ENCODE data around the gene PIWIL4.

Gene PIWIL4

DNA sequence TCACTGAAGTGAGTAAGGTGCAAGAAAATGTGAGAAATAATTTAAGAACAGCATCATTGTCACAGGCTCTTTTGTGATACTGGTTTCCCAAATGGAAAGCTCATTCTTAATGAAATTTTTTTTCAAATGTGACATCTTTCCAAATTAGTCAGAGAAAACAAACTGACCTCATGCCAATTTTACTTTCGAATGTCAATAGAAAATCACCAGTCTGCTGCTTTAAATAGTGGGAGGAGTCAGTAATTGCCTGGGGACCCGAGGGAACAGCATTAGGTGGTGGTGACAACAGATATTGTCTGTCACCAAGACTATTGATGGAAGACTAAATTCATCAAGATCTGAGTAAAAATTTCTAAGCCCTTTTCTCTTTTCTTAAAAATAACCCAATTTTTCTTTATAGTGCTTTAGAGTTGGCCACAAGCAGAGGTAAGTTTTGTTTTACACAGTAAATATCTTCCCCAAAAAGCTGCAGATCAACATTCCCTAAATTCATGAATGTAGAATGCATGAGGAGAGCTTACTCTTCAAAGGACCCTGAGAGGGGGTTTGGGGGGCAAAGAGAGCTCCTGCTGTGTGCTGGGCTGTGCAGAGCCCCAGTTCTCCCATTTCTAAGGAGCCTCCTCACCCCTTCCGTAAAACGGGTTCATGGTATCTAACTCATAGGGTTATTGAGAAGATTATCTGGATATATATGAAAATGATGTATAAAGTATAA lies 95.1 kb downstream of the PIWIL4 start:
- no peak for DNase-seq (ENCODE audit: low read depth in 2 of 2)

DNA sequence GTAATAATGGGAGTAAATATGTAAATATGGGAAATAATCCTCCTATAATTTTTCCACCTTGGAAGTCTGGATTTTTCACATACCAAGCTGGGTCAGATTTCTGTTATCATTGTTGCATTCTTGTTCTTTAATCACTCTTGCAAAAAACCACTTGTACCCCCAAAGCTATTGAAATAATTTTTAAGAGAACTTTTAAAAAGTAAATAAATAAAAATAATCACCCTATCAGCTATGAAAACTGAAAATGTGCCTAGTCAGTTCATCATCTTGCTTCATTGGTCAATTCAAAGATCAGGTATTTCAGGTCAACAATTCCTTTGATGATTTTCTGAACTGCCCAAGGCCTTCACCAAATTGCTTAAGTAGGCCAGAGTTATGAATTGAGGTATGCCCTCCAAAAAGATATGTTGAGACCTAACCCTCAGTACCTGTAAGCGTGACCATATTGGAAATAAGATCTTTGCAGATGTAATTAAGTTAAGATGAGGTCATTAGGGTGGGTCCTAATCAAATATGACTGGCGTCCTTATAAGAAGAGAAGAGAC lies 95.8 kb downstream of the PIWIL4 start:
- no peak for DNase-seq (ENCODE audit: low read depth in 2 of 2)

DNA sequence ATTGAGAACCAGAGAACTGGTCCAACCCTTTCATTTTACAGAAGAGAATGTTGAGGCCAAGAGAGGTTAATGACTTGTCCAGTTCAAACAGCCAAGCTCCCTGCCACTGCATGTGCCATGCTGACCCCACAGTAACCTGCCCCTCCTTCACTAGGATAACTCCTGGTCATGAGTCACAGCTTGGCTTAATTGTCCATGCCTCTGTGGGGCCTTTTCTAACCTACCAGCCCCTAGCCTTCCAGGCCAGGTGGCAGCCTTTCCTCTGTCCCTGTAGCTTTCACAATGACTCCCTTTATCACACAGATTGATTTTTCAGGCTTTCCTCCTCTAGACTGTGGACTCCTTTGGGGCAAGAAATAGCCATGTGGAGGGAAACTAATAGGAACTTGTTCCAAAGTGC lies 97.2 kb downstream of the PIWIL4 start:
- DNase-seq (ENCODE audit: low read depth in 2 of 2), result no peak

DNA sequence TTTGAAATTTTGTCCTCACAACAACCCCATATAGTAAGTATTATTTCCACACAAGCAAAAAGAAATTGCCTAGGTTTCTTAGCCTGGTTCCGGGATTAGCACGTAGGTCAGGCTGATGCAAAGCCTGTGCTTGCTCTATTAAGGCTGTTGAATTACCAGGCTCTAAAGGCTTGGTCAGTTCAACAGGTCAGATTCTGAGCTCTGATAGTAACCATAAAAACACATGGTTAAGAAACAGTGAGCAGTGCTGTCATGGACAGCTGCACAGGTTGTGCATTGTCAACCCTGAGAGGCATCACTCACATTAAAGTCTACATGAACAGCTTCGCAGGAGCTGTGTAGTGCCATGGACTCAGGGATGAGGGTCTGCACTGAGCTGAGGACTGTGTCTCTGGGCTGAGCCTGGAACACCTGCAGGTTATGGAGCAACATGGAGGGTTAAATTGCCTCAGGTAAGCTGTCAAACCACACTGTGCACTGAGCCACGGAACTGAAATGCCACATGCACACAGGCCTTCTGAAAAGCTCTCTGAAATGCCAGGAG lies 98.0 kb downstream of the PIWIL4 start:
- no peak for DNase-seq (ENCODE audit: low read depth in 2 of 2)

DNA sequence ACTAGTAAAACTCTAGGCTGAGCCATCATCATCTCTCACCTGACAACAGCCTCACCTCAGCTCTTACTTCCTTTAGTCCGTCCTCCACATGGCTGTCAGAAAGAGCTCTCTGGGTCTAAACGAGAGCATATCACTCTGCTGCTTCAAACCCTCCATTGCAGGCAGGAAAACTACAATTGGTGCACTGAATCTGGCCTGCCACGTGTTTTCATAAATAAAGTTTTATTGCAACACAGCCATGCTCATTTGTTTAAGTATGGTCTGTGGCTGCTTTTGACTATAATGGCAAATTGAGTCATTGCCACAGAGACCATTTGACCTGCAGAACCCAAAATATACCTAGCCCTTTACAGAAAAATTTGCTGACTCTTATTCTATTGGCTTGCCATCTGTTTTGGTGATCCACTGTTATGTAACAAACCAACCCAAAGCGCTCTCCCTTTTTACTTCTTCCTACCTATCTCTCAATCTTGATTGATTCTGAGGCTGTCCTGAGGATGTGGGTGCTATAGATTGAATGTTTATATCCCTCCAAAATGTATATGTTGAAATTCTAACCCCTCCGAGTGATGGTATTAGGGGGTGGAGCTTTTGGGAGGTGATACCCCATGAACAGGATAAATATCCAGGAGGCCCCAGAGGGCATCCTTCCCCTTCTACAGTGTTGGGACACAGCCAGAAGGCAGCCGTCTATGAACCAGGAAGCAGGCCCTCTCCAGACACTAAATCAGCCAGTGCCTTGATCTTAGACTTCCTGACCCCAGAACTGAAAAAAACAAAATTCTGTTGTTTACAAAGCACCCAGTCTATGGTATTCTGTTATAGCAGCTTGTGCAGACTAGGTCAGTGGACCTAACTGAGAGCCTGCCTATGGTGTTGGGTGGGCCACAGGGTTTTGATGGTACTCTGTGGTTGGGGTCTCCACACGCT lies 99.9 kb downstream of the PIWIL4 start:
- no peak for DNase-seq (ENCODE audit: low read depth in 2 of 2)

DNA sequence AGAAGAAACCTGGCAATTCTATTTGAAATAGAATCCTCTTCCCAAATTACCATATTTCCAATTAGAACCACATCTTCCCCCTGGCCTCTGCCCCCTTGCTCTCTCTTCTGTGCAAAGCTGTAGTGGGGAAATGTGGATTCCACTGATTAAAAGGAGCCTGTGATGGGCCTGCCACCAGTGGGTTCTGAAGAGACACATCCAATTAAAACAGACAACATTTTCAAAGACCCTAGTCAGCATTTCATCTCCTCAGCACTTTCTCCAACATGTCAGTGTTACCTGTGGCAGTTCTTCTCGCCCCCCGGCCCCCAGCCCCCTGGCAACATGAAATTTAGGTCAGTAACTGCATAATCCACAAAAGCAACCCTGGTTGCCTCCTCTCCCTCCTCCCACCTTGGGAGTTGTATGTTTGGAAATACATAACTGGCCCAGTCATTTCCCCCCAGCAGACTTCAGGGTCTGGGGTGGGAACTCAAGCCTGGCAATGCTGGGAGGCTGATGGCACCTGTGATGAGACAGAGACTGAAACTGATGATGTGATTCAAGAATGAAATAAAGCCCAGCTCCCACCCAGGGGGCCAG lies 101.1 kb downstream of the PIWIL4 start:
- DNase-seq (ENCODE audit: low read depth in 2 of 2), result no peak

DNA sequence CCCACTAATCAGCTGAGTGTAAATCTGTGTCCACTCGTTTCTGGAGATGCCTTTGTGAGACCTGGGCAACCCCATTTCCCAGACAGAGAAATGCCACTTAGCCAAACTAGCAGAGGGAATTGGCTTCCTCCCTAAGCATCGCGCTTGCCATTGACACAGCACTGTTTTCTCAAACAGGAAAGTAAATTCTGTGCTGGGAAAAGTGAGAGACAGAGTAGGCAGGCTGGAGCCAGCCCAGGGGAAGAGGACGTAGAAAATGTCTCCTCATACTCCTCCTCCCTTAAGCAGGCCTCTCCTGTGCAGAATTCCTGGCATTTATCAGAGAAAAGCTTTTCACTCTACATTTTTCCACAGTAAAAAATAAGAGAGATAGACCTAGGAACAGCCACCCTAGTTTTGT lies 101.9 kb downstream of the PIWIL4 start:
- no peak for DNase-seq (ENCODE audit: low read depth in 2 of 2)
